HepG2 (cell line): ENCODE data around the gene C10orf120.

Experiments
- HDAC6 ChIP-seq: fragments of 200-600 bp; sonication (generic); IDR thresholded peaks from 2 replicates; pipeline ENCODE4 v1.7.0; 2017; ENCODE audit warnings: mild to moderate bottlenecking, antibody characterized with exemption, low read length, low read depth
- MIER2 ChIP-seq: IDR thresholded peaks from 2 replicates; pipeline ENCODE4 v1.6.1; 2016; ENCODE audit warnings: missing biosample characterization, missing genetic modification reagents
- NRL ChIP-seq: sonication (generic); formaldehyde crosslinking; IDR thresholded peaks from 2 replicates; pipeline ENCODE4 v1.5.0; 2020; ENCODE audit warnings: missing genetic modification reagents, mild to moderate bottlenecking, moderate library complexity, borderline replicate concordance
- POLR2A ChIP-seq, 2 experiments: IDR thresholded peaks; 2 replicates each; pipeline ENCODE4 v1.6.1; 2011; ENCODE audit warnings: low read depth in 2 of 2, low read length in 2 of 2, mild to moderate bottlenecking in 1 of 2, moderate library complexity in 1 of 2; ENCODE audit not compliant: insufficient read depth in 1 of 2
- SMAD1 ChIP-seq: sonication (generic); formaldehyde crosslinking; IDR thresholded peaks from 2 replicates; pipeline ENCODE4 v1.4.0; 2020; ENCODE audit warnings: missing genetic modification reagents, low read depth, mild to moderate bottlenecking, borderline replicate concordance
- ZFYVE20 ChIP-seq: sonication (generic); formaldehyde crosslinking; IDR thresholded peaks from 2 replicates; pipeline ENCODE4 v1.8.0; 2023; ENCODE audit warnings: low read depth, mild to moderate bottlenecking, moderate library complexity, missing genetic modification reagents, borderline replicate concordance
- ZNF75D ChIP-seq: sonication (generic); formaldehyde crosslinking; IDR thresholded peaks from 2 replicates; pipeline ENCODE4 v1.8.1; 2023; ENCODE audit warnings: missing genetic modification reagents, mild to moderate bottlenecking, borderline replicate concordance
- TF ChIP-seq, protein P1 (sequence below): sonication (generic); formaldehyde crosslinking; IDR thresholded peaks from 2 replicates; pipeline ENCODE4 v1.5.0; 2020; ENCODE audit warnings: missing genetic modification reagents
- TF ChIP-seq, protein P2 (sequence below): sonication (generic); formaldehyde crosslinking; IDR thresholded peaks from 2 replicates; pipeline ENCODE4 v1.4.0; 2020; ENCODE audit warnings: missing genetic modification reagents
- TF ChIP-seq, protein P3 (sequence below): sonication (generic); formaldehyde crosslinking; IDR thresholded peaks from 2 replicates; pipeline ENCODE4 v1.5.1; 2020; ENCODE audit warnings: missing genetic modification reagents, mild to moderate bottlenecking, borderline replicate concordance

DNA sequence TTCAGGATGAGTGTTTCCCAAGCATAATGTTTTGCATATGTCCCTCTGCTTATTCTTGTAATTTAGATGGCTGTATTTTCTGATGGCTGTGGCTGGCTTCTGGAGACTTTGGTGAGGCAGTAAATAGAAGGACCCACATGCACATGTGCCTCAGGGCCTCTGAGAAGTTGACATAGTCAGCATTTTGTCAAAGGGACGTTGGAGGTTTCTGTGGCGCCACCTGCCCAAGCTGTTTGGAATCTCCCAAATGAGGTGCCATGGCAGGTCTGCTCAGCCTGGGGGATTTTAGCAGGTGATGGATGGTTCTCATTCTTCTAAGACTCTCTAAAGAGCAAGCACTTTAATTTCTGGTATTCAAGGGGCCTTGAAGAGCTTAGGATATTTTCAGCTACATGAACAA, 29.8 kb downstream of the C10orf120 start:
- TF ChIP-seq ZNF75D (CRISPR knock-in tag): no peak
- no peak for TF ChIP-seq POLR2A (IDR thresholded peaks at IDR 0.05; ENCODE audit: insufficient read depth in 1 of 2, low read depth in 2 of 2, low read length in 2 of 2)
- no peak for TF ChIP-seq SMAD1 (CRISPR knock-in tag)
- TF ChIP-seq, protein P1, sequence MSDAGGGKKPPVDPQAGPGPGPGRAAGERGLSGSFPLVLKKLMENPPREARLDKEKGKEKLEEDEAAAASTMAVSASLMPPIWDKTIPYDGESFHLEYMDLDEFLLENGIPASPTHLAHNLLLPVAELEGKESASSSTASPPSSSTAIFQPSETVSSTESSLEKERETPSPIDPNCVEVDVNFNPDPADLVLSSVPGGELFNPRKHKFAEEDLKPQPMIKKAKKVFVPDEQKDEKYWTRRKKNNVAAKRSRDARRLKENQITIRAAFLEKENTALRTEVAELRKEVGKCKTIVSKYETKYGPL (CRISPR knock-in tag): no peak
- TF ChIP-seq, protein P2, sequence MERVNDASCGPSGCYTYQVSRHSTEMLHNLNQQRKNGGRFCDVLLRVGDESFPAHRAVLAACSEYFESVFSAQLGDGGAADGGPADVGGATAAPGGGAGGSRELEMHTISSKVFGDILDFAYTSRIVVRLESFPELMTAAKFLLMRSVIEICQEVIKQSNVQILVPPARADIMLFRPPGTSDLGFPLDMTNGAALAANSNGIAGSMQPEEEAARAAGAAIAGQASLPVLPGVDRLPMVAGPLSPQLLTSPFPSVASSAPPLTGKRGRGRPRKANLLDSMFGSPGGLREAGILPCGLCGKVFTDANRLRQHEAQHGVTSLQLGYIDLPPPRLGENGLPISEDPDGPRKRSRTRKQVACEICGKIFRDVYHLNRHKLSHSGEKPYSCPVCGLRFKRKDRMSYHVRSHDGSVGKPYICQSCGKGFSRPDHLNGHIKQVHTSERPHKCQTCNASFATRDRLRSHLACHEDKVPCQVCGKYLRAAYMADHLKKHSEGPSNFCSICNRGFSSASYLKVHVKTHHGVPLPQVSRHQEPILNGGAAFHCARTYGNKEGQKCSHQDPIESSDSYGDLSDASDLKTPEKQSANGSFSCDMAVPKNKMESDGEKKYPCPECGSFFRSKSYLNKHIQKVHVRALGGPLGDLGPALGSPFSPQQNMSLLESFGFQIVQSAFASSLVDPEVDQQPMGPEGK (CRISPR knock-in tag): no peak
- no peak for TF ChIP-seq MIER2
- no peak for TF ChIP-seq ZFYVE20 (CRISPR knock-in tag)
- TF ChIP-seq, protein P3, sequence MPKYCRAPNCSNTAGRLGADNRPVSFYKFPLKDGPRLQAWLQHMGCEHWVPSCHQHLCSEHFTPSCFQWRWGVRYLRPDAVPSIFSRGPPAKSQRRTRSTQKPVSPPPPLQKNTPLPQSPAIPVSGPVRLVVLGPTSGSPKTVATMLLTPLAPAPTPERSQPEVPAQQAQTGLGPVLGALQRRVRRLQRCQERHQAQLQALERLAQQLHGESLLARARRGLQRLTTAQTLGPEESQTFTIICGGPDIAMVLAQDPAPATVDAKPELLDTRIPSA (CRISPR knock-in tag): no peak
- TF ChIP-seq HDAC6: no peak
- no peak for TF ChIP-seq NRL (CRISPR knock-in tag)
